ENCODE results near the gene BCAS1.
A peak's percentile ranks its signal among the peaks of the same experiment; 100 is the strongest.
"Not testable (repeated sequence)": the region's sequence is repeated elsewhere in the genome, so short reads cannot be mapped to it uniquely, and the experiment has no call there.

BCAS1 gene

DNA sequence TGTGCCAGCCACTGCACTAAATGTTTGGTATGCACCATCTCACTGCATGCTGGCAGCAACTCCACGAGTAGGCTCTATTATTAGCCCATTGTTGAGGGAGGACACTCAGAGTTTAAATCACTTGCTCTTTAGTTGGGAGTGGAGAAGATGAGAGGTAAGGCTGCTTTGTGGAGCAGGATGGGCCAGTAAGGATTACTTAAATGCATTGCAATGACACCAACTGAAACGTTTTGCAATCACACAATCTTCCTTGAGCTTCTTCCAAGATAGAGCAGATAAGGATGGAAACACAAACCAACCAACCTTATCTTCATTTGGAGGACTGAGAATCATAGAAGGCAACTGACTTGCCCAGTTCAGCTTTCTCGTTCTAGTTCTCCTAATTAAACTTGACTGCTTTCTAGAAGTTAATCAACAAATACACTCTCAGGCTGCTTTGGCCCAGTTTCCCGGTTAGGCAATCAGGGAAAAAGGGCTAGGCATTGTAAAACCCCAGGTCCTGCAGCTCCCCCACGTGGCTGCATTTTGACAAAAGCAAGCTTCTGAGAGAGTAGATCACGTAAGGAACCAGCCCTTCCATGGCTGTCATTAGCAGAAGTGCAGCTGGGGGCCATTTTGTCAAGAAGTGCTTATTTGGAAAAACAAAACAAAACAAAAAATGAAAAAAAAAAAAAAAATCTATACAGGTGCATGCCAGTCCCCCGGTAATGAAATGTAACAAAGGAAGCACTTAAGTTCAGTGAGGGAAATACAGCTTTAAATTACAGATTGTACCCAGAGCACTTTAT is 130.6 kb downstream of the BCAS1 start:
- peak; percentile 65 for DNase-seq

DNA sequence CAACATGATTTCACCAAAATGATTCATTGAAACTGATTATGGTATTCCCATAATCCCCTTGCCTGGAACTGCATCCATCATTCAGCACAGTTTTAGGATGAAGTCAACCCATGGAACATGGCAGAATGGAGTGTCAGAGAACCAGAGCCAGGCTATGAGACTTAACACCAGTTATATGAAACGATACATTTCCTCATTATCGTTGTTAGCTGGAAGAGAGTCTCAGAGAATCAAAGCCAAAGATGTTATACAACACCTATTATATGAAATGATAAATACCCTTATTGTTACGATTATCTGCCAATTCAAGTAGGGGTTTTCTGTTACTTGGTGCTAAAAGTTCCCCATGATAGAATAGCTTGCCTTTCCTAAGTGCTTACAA is 131.2 kb downstream of the BCAS1 start:
- no peak for DNase-seq

DNA sequence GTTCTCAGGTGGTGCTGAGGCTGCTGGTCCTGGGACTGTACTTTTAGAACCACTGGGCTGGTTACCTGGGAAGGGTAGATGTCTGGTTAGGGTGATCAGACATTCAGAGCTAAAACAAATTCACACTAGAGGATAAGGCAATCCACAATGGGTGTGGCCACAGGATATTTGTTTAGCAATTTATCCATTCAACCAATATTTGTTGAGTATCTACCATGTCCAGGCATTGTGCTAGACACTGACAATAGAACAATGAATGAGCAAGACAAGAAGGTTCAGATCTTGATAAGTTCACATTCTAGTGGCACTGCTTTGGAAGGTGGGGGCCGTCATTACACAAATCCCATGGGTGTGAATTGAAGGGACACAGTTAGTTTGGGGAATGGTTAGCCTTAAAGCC is 131.7 kb downstream of the BCAS1 start:
- DNase-seq = no peak

DNA sequence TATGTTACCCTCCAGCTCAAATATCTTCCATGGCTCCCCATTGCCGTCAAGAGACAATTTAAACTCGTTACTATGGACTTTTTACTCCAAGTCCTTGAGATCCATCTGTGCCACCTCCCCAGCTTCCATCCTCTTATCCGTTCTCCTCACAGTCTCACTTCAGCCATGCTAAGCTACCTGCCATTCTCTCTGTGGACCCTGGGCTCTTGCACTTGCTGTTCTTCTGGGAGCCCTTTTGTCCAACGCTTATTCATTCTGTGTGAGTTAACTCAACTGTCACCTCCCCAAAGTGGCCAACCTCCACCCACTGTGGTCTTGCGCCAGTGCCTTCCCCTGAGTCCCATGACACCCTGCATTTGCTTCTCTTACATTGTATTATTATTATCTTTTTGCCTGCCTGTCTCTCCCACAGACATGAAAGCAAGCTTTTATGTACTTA is 132.4 kb downstream of the BCAS1 start:
- no peak for DNase-seq

DNA sequence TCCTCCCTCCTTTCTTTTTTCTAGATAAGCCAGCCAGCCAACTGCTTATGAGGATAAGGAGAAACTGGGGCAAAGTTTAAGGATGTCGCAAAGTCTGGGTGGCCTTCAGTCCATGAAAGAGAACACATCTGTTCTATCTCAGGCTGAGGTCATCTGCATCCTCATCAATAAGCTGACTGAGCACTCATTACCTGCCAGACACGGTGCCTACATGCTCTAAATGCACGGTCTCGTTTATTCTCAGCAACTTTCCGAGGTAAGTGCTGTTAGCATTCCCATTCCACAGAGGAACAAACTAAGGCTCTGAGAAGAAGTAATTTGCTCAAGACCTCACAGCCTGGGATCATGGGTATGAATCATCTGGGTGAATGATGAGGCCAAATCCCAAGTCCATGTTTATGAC is 133.1 kb downstream of the BCAS1 start:
- no peak for DNase-seq

DNA sequence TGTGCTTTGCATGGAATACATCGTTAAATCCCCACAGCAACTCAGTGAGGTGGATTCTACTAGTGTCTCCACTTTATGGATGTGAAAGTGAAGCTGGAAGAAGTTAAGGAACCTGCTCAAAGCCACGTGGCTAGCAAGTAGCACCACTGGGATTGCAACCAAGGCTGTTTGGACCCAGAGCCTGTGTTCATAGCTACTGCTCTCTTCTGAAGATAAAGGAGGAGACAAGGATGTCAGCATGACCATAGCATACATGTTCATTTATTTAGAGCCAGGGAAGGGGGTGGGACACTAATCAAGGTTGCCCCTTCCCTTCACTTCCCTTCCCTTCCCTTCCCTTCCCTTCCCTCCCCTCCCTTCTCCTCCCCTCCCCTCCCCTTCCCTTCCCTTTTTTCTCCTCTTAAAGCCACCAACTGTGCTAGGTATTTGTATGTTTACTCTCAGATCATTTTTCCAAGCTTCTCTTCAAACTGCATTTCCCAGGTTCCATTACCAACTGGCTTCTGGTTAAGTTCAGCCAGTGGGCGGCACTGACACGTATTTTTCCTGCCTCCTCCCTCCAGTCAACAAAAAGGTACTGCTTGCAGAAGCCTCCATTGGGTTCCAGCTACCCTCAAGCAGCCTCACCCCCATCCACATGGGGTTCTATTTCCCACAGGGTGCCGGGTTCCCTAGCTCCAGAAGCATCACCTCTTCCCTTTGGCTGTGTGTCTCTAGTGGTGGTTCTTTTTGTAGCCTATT is 134.9 kb downstream of the BCAS1 start:
- no peak for DNase-seq

DNA sequence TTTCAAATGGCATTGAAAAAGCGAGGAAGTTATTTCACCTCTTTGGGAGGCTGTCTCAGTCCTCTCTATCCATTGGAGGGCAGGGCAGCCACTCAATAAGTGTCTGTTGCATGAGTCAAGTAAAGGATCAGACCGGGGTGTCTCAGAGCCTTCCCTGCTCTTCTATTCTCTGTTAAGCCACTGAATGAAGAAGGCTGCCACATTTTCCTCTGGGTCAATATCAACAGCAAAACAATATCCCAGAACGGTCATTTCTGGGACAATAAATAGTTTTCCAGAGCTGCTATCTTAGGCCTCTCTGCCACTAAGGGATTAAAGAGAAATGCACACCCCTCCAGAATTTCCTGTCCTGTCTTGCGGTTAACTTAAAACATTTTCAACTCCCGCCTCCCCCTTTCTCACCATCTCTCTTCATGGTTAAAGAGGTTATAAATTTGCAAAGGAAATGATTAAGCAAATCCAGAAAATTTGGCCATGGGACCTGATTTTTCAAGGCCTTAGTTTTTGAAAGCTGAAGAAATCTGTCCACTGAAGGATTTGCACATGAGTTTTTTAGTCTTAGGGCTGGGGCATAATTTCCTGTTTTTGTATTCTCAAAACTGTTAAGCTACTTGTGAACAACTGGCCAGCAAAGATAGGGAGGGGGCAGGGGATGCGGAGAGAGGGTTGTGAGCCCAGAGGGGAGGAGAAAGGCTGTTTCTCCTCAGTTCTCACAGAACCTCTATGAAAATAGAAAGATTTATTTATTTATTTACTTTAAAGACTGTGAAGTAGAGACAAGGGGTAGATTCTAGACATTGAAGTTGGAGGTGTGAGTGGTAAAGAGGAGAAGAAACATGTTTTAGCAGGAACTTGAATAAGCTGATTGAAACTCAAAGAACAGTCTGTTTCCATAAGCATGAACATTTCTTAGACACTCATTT is 135.7 kb downstream of the BCAS1 start:
- DNase-seq = no peak

DNA sequence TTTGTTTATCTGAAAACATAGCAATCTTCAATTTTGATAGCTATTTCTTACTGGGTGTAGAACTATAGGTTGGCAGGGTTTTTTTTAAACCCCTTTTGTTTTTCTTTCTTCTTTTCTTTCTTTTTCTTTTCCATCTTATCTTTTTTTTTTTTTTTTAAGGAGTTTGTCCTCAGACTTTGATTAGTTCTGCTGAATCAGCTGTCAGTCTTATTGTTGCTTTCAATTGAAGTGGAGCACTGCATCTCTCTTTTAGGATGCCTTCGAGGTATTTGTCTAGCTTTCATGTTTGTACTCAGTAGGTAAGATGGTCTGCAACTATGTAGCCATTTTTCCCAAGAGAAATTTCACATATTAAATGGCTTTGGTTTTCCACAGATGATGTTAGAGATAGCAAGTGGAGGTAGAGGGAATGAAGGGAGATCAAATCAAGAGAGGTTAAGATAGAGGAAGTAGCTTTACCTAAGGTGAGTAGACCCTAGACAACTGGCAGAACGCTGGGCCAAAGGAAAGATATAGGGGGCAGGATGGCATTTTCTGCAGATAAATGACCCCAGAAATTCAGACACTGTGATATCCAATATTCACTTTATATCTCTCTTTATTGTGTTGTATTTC is 137.1 kb downstream of the BCAS1 start:
- no peak for DNase-seq

DNA sequence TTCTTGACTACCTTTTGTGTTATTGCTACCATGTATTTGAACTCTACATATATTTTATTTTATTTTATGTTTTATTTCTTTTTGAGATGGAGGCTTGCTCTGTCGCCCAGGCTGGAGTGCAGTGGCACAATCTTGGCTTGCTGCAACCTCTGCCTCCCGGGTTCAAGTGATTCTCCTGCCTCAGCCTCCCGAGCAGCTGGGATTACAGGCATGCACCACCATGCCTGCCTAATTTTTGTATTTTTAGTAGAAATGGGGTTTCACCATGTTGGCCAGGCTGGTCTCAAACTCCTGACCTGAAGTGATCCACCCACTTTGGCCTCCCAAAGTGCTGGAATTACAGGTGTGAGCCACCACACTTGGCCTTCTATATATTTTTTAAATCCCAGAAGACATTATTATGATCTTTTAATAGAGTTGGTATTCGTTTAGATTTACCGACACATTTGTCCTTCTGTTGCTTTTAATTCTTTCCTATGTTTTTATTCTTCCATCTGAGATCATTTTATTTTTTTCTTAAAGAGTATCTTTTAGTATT is 137.7 kb downstream of the BCAS1 start:
- not testable (repeated sequence) for DNase-seq

DNA sequence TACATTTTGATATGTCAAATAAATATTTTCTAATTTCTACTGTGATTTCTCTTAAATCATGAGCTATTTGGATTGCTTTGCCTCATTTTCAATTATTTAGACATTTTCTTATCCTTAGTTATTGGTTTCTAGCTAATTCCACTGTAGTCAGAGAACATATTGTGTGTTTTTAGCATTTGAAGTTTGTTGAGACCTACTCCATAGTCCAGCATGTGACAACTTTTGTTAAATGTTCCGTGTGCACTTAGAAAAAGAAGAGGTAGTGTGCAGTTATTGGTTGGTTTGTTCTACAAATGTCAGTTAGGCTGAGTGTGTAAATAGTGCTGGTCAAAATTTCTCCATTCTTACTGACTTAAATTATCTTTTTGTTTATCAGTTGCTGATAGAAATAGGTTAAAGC is 138.8 kb downstream of the BCAS1 start:
- no peak for DNase-seq

DNA sequence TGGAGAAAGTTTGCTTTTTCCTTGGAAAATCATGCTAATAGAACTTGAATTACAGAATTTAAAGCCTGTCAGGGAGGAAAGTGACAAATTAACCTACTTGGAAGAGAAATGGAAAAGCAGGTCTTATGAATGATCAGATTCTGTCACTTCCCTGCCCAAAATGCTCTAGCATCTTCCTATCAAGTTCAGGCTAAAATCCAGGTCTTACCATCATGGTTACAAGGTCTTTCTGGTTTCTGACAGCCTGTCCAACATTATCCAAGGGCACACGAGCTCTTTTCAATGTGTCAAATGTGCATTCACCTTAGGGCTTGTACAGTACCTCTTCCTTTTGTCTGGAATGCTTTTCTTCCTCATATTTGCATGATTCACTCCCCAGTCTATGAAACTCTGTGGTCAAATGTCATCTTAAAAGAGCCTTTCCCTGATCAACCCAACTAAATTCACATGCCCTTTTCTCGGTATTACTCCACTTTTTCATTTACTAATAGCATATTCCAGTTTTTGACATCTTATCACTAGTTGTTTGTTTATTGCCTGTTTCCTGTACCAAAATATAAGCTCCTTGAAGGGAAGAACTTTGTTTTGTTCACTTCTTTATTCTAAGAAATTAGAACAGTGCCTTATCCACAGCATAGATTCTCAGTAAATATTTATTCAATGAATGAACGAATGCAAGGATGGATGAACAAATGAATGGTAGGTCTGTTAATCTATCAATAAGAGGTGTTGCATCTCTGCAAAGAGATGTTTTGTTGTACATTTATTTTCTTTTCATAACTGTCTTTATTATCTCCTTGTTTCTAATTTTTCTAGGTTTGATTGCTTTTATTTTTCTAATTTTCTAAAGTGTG is 139.5 kb downstream of the BCAS1 start:
- DNase-seq = no peak

DNA sequence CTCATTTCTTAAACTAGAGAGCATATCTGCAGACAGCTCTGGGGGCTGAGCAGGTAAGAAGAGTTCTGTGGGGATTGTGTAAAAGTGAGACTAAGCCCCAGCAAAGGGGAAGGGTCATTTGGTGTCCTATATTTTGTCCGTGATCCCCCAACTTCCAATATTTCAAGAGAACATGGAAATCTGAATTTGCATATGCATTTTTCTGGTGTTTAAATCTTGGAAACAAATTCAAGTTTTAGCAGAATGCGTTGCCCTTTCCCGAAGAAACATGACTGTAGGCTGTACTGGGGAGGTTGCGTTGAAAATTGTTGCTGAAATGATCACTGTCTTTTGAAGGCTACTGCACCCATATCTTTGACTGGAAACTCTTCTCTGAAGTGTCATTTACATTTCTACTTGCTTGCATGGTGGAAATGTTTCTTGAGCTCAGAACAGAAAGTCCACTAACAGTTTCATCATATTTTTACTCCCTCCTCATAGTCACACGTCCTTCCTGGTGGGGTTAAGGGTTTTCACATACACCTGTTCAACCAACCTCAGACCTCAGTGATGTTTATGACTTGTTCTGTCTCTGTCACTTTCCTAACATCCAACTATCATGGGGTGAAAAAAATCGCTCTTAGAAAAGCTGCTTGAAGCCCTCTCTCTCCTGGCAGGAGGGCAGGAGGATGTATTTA is 140.3 kb downstream of the BCAS1 start:
- no peak for DNase-seq

DNA sequence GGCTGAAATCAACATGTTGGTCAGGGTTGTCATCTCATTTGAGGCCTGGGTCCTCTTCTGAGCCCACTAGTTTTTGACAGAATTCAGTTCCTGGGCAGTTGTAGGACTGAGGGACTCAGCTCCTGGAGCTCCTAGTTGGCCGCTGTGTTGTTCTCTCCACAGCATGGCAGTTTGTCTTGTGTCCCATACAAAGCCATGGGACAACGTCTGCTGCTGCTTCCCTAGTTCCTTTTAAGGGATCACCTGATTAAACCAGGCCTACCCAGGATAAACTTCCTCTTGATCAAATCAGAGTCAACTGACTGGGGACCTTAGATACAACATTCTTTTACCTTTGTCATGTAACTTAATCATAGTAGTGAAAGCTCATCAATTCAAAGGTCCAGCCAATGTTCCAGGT is 141.0 kb downstream of the BCAS1 start:
- DNase-seq = no peak

DNA sequence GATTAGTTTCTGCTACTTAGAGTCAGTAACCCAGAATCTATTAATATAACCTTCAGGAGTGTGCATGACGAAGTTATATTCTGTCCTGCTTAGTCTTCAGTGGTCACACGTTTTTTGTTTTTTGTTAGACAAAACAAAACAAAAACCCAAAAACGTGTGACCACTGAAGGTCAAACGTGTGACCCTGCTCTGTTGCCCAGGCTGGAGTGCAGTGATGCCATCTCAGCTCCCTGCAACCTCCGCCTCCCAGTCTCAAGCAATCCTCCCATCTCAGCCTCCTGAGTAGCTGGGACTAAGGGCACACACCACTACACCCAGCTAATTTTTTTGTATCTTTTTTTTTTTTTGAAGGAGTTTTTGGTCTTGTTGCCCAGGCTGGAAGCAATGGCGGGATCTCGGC is 142.4 kb downstream of the BCAS1 start:
- no peak for DNase-seq

DNA sequence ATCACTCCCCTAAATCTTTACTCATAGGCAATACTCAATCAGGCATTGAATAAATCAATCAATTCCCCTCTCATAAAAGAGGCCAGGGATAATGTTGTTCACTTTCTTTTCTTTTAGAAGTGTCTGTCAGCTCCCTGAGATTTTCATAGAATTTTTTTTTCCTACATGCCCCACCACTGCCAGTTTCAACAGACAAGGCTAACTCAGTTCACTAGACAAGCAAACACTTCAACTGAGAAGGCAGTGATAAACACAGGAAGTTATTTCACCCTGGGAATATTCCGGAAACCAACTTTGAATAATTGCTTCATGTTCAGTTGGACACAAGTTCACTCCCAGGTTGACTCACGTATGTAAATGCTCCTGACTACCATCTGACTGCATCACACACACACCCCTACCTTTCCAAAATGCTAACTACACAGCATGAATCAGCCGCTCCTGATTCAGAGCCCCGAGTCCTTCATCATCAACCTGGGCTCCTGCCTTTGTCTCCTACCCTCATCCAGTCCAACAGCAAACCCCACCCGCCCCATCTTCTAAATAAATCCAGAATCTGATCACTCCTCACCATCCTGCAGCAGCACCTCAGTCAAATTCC is 143.9 kb downstream of the BCAS1 start:
- no peak for DNase-seq

DNA sequence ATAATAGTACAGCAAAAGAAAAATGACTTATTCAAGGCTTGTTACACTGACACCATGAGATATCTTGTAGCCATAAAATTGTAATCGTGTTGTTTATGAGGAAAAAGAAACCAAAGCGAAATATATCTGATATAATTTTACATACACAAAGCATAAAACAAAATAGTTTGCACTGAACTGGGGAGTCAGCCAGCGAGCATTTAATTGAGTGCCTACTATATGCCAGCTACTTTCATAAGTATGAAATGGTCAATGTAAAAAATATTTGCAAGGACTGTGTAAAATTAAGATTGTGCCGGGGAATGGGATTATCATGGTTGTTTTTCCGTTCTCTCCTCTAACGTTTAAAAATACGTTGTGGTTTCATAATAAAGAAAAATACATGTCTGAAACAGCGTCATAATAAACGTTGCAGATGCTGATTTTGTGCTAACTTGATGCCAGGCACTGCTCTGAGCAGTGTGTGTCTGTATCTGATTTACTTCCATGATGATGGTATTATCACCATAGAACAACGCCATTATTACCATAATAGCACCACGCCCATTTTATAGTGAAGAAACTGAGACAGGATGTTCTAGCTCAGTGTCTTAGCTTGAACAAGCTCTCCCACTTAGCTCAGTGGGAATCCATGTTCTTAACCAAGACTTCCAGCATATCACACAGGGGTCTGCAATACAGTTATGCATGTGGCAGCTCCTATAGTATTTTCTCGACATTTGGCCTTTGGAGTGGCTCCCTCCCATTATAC is 144.6 kb downstream of the BCAS1 start:
- DNase-seq = no peak

DNA sequence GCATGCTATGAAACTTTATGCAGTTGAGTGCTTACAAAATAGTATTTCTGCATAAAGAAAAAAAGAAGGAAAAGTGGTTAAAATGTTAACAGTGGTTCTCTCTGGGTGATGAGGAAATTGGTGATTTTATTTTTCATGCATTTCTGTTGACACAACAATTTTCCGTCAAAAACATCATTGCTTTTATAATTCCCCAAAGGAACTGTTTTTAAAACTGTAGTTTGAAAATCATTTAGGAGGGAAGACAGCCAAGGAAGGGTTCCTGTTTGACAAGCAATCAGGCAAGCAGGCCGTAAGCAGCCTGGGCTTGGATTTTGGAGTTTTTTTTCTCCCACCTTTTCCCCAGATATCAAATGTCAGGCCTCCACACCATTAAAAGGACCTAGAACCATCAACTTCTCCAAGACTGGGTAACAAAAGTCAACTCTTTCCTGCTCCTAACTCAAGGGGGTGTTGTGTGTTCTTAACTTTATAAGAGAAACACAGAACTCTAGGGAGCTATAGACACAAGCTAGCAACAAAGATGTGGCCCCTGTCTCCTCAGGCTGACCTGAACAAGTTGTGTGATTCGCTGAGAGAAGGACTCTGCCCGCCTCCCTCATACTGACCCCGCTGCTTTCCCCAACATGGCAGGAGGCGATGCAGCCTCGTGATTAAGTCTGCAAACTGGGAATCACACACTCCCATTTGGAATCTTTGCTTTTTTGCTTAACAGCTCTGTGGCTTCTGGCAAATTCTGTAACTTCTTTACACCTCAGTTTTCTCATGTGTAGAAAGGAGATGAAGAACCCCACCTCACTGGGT is 146.6 kb downstream of the BCAS1 start:
- no peak for DNase-seq

DNA sequence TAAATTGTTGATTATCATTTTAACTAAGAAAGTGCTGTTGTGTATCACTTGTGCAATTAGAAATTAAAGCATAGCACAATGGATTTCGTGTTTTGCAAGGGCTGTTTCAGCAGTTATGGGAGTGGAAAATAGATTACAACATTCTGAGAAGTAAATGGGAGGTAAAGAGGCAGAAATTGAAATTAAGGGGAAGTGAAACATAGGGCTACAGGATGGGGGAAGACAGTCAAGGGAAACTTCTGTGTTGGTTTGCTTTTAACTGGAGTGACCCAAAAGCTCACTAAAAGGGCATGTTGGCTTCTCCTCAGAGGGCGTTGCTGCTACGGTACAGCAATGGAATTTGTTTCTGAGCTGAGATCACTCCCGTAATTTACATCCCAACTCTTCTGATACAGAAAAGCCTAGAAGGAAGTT is 147.5 kb downstream of the BCAS1 start:
- no peak for DNase-seq

DNA sequence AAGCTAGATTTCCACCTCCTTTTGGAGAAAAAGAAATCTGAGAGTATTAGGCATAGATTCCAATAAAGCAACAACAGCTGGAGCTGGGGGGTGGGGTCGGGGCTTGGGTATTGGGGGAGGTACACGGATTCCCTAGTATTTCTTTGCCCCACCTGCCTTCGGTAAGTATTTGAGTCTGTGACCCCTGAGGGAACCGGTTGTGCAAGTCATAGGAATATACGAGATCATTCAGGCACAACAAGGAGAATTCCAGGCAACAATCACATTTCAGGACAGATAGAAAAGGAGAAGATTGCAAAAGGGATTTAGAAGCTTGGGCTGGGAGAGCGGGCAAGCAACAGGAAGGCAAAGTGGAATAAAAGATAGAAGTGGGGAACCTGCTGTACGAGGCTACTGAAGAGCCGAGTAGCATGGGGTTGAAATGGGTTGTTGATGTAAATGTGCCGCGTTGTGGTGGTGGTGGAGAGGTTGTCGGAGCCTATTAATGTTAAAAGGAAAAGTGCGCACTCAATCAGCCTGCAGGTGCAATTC is 148.9 kb downstream of the BCAS1 start:
- DNase-seq = no peak

Data from activated T-cell treated with anti-CD3 and anti-CD28 coated beads, Interleukin-2, amount 50 U/mL, for 1 hour (primary cell).